ENCODE data around the gene BIN1.

DNA sequence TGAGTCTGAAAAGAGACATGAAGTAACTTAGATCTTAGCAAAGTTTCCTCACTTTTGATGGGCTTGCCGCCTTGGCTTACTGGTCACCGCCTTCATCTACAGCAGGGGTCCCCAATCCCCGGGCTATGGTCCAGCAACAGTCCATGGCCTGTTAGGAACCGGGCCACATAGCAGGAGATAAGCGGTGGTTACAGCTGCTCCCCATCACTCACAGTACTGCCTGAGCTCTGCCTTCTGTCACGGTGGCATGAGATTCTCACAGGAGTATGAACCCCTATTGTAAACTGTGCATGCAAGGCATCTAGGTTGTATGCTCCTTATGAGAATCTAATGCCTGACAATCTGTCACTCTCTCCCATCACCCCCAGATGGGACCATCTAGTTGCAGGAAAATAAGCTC, 72.9 kb downstream of the BIN1 start:
- TF ChIP-seq, protein P1, sequence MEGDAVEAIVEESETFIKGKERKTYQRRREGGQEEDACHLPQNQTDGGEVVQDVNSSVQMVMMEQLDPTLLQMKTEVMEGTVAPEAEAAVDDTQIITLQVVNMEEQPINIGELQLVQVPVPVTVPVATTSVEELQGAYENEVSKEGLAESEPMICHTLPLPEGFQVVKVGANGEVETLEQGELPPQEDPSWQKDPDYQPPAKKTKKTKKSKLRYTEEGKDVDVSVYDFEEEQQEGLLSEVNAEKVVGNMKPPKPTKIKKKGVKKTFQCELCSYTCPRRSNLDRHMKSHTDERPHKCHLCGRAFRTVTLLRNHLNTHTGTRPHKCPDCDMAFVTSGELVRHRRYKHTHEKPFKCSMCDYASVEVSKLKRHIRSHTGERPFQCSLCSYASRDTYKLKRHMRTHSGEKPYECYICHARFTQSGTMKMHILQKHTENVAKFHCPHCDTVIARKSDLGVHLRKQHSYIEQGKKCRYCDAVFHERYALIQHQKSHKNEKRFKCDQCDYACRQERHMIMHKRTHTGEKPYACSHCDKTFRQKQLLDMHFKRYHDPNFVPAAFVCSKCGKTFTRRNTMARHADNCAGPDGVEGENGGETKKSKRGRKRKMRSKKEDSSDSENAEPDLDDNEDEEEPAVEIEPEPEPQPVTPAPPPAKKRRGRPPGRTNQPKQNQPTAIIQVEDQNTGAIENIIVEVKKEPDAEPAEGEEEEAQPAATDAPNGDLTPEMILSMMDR (conservative IDR thresholded peaks at IDR 0.05; ENCODE audit: low read depth, low read length) = no peak
- TF ChIP-seq EZH2 (IDR thresholded peaks at IDR 0.05; ENCODE audit: borderline replicate concordance, low read depth, low read length, poor library complexity, severe bottlenecking) = no peak

All from A673 (cell line).